Osteoblast (primary cell): Measurements from ENCODE around the gene CCDC3. TPM values are rescaled to one million over a fixed set of nuclear protein-coding genes. Genes with fewer than 3 reads are reported as not detected.

Experiments
- DNase-seq: peaks from one replicate; pipeline ENCODE4 v3.0.0; 2011; ENCODE audit warnings: low spot score, mixed read lengths; ENCODE audit not compliant: insufficient read length; ENCODE audit errors: missing footprints
- H2AFZ ChIP-seq: 2 replicates; pipeline ENCODE4 v1.6.0; 2011; ENCODE audit warnings: mild to moderate bottlenecking, low read length
- H3K27ac ChIP-seq: 2 replicates; pipeline ENCODE4 v1.5.1; 2011; ENCODE audit warnings: mild to moderate bottlenecking, low read depth, low read length, moderate library complexity
- H3K27me3 ChIP-seq: 2 replicates; pipeline ENCODE4 v1.6.0; 2012; ENCODE audit warnings: mild to moderate bottlenecking, control low read depth, inconsistent platforms, low read length, moderate library complexity; ENCODE audit not compliant: insufficient read depth
- H3K36me3 ChIP-seq: 2 replicates; pipeline ENCODE4 v1.5.1; 2011; ENCODE audit warnings: mild to moderate bottlenecking, low read length, control low read depth, moderate library complexity; ENCODE audit not compliant: insufficient read depth
- H3K4me1 ChIP-seq: 2 replicates; pipeline ENCODE4 v1.5.1; 2011; ENCODE audit warnings: mild to moderate bottlenecking, low read length, control low read depth, moderate library complexity; ENCODE audit not compliant: insufficient read depth
- H3K4me2 ChIP-seq: 2 replicates; pipeline ENCODE4 v1.6.0; 2011; ENCODE audit warnings: mild to moderate bottlenecking, low read length; ENCODE audit not compliant: insufficient read depth
- H3K4me3 ChIP-seq: fragments of 200-600 bp; sonication (generic); 3 replicates; pipeline ENCODE4 v1.5.1; 2012; ENCODE audit warnings: mild to moderate bottlenecking, low read length, inconsistent platforms; ENCODE audit not compliant: insufficient read depth
- H3K79me2 ChIP-seq: 2 replicates; pipeline ENCODE4 v1.6.0; 2012; ENCODE audit warnings: mild to moderate bottlenecking, low read length, control low read depth, inconsistent platforms; ENCODE audit not compliant: insufficient read depth
- H3K9me3 ChIP-seq: 2 replicates; pipeline ENCODE4 v1.5.1; 2011; ENCODE audit warnings: low read depth, low read length, control low read depth
- H4K20me1 ChIP-seq: 2 replicates; pipeline ENCODE4 v1.6.0; 2012; ENCODE audit warnings: mild to moderate bottlenecking, low read length, control low read depth; ENCODE audit not compliant: insufficient read depth
- CTCF ChIP-seq: IDR thresholded peaks from 2 replicates; pipeline ENCODE4 v1.5.1; 2011; ENCODE audit warnings: mild to moderate bottlenecking, low read depth, low read length, moderate library complexity; ENCODE audit errors: extremely low read depth
- total RNA-seq: library from RNA; depleted of rRNA; stranded (reverse); fragments of >200 nt; gene quantifications from 2 replicates; pipeline ENCODE4 v1.2.3, GENCODE V29; 2012

CCDC3 gene
- total RNA-seq, 1 donor: 0.72 TPM

- no peak overlapping the region for H3K4me3 ChIP-seq
- H3K27me3 ChIP-seq: peaks cover 7% of the 10 kb centered on the region
- H3K36me3 ChIP-seq: no peaks in the 10 kb centered on the region
- no peaks in the 10 kb centered on the region for H3K79me2 ChIP-seq
- H4K20me1 ChIP-seq: no peaks in the 10 kb centered on the region
- H3K9me3 ChIP-seq: peaks cover 2% of the 10 kb centered on the region
- no peak for TF ChIP-seq CTCF
- peak; percentile 30 for DNase-seq
- H3K27ac ChIP-seq: no peak overlapping the region
- H3K4me2 ChIP-seq: no peak overlapping the region
- H2AFZ ChIP-seq: no peak overlapping the region
- peaks cover 3% of the 10 kb centered on the region for H3K4me1 ChIP-seq
Observed at GRCh38 chr10:12888470-12888869, 113.0 kb downstream of the CCDC3 start.

- TF ChIP-seq CTCF: no peak
- Histone ChIP-seq H3K9me3 (peaks cover 2% of the 10 kb centered on the region), H4K20me1 (no peaks in the 10 kb centered on the region), H3K79me2 (no peaks in the 10 kb centered on the region), H3K4me2 (no peak overlapping the region), H3K27ac (no peak overlapping the region), H2AFZ (no peak overlapping the region), H3K36me3 (no peaks in the 10 kb centered on the region), H3K27me3 (peaks cover 7% of the 10 kb centered on the region), H3K4me3 (no peak overlapping the region), H3K4me1 (peaks cover 3% of the 10 kb centered on the region)
- DNase-seq: peak; percentile 50
Observed at GRCh38 chr10:12887780-12888179, 113.7 kb downstream of the CCDC3 start.

GRCh38 chr10:12884851-12885250 lies 116.7 kb downstream of the CCDC3 start:
- Histone ChIP-seq H3K79me2 (no peaks in the 10 kb centered on the region), H3K27me3 (no peaks in the 10 kb centered on the region), H3K9me3 (no peaks in the 10 kb centered on the region), H3K4me1 (peaks cover 3% of the 10 kb centered on the region), H3K4me3 (no peak overlapping the region), H2AFZ (no peak overlapping the region), H4K20me1 (no peaks in the 10 kb centered on the region), H3K4me2 (no peak overlapping the region), H3K36me3 (no peaks in the 10 kb centered on the region), H3K27ac (no peak overlapping the region)
- no peak for TF ChIP-seq CTCF
- no peak for DNase-seq

- H3K36me3 ChIP-seq: no peaks in the 10 kb centered on the region
- no peak overlapping the region for H3K4me3 ChIP-seq
- H3K4me2 ChIP-seq: no peak overlapping the region
- no peaks in the 10 kb centered on the region for H4K20me1 ChIP-seq
- no peaks in the 10 kb centered on the region for H3K79me2 ChIP-seq
- H3K4me1 ChIP-seq: no peaks in the 10 kb centered on the region
- H3K27me3 ChIP-seq: no peaks in the 10 kb centered on the region
- H2AFZ ChIP-seq: no peak overlapping the region
- H3K9me3 ChIP-seq: no peaks in the 10 kb centered on the region
- no peak overlapping the region for H3K27ac ChIP-seq
- no peak for DNase-seq
- no peak for TF ChIP-seq CTCF
Observed at GRCh38 chr10:12880423-12880822, 121.1 kb downstream of the CCDC3 start.
